HG02870 (cell line): ENCODE measurements around the gene PNPLA7.
"Not testable (repeated sequence)": the region's sequence is repeated elsewhere in the genome, so short reads cannot be mapped to it uniquely, and the experiment has no call there.

Source experiments
- ATAC-seq: cut with Tn5 transposase; IDR thresholded peaks from one replicate; pipeline ENCODE4 v1.9.1; 2021; ENCODE audit warnings: mild to moderate bottlenecking, moderate library complexity; ENCODE audit not compliant: unreplicated experiment

PNPLA7 gene

DNA sequence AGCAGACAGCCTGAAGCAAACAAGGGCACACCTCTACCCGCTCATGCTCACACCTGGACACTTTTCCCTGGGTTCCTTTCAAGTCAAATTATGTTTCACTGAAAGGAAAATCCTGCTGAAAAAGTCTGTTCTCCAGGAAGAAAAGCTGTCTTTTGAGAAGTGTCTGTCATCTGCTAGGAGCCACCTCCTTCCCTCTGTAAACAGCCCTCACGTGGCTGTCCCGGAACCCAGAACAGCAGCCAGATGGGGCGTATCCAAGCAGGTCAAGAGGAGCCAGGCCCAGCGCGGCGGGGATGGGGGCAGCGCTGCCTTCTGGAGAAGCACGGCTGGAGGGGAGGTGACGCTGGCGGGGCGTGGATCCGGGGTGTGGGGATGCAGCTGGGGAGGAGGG, at the start of gene PNPLA7:
PNPLA7 (minus strand) TSS at position 172 of the 391 bp plus-strand sequence. CDS start 205 bp downstream, outside the sequence.
- ATAC-seq: no peak

- ATAC-seq: no peak
Measured at GRCh38 chr9:137598943-137599342, 48.7 kb upstream of the PNPLA7 start.

DNA sequence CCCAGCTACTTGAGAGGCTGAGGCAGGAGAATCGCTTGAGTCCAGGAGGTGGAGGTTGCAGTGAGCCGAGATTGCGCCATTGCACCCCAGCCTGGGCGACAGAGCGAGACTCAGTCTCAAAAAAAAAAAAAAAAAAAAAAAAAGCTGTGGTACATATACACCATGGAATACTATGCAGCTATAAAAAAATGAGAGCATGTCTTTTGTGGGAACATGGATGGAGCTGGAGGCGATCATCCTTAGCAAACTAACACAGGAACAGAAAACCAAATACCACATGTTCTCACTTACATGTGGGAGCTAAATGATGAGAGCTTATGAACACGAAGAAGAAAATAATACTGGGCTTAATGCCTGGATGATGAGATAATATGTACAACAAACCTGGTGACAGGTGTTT, 46.4 kb upstream of the PNPLA7 start:
- not testable (repeated sequence) for ATAC-seq

DNA sequence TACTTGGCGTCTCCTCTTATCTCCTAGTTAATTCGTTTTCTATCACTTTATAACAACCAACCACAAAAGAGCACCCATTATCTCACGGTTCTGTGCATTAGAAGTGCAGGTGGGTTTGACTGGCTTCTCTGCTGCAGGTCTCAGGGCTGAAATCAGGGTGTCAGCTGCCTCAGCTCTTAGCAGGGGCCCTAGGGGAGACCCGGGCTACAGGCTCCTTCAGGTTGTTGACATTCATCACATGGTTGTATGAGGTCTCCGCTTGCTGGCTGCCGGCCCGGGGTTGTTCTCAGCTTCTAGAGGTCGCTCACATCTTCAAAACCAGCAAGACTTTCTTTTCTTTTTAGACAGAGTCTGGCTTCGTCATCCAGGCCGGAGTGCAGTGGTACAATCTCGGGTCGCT, 43.0 kb upstream of the PNPLA7 start:
- ATAC-seq: no peak

DNA sequence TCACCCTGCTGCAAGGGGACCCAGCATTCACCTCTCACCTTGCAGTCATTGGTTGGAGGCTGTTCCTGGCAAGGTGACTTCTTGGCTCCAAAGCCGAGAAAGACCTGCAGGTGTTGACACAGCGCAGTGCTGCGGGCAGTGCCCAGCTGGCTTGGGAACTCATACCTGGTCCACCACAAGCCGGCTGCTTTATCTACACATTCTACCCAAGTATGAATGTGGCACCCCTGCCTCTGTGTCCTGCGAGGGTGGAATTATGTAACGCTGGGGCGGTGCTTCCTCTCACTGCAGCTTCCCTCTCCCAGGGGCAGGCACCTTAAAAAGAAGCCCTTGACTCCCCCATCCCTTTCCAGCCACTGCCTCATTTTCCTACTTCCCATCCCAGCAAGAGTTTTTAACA, 42.6 kb upstream of the PNPLA7 start:
- ATAC-seq: no peak

GRCh38 chr9:137590469-137591383, 40.5 kb upstream of the PNPLA7 start, which contains the start of gene ZMYND19:
TSS of gene ZMYND19 (minus strand) at chr9:137590512. CDS start at chr9:137590263, 249 bp downstream.
- peak; percentile 82 for ATAC-seq

- ATAC-seq: peak; percentile 16
Measured at GRCh38 chr9:137590123-137590468, 39.9 kb upstream of the PNPLA7 start.

DNA sequence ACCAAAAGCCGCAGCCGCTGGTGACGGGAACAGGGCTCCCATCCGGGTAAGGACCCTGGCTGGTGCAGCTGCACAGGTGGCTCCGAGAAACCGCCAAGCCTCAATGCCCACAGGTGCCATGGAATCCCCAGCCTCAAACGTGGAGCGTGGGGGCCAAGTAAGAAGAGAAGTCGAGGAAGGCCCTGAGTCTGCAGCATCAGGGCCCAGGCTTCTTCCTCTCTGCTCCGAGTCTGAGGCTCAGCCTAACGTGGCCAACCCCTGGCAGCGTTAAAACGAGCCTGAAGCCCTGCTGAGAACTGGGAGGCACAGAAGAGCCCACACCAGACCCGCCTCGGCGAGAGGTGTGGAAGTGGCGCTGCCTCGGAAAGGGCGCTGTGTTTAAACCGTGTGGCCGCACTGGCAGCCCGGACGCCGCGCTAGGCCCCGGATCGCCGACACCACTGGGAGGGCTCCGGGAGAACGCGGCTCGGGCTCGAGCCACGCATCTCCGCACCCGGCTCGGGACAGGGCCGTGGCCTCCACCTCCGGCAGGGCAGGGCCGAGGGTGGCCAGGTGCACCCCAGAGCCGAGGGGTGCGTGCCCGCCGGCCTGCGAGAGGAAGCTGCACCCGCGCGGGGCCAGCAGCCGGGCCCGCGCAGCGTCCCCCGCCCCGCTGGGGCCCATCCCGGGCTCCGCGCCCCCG, 39.4 kb upstream of the PNPLA7 start:
- ATAC-seq: peak; percentile 6

DNA sequence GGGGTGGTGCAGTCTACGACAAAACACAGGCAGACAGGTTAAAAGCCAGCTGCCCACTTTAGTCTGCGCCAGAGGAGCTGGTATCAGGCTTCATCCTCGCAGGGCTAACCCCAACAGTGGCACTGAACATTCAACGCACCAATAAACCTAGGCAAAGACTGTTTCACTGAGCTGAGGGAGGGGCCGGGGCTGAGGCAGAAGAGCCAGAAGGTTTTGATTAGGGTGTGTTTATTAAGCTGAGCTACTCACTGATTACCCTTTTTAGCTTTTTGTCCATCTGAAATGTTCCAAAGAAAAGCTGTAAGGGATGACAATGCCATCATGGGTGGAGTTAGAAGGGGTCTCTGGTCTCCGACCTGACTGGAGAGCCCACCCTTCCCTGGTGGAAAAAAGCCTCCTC, 38.7 kb upstream of the PNPLA7 start:
- ATAC-seq: no peak

DNA sequence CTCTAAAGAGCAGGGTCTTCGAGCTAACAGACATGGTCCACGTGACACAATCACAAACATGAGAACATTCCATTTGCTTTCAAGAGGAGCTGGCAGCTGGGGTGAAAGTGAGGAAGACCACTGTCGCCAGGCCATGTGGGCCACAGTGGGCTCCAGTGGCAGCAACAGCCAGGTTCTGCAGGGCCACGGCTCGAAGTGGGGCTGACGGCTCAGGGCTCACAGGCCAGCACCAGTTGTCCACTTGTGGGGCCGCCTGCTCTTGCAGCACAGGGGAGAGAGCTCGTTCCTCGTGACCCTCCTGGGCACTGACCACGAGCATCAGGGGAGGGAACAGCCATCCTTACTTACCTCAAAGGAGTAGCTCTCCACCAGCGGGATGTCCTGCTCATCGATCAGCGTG, 38.1 kb upstream of the PNPLA7 start:
- no peak for ATAC-seq

GRCh38 chr9:137586854-137587253, 36.7 kb upstream of the PNPLA7 start:
- ATAC-seq: no peak

GRCh38 chr9:137583957-137584356, 33.8 kb upstream of the PNPLA7 start:
- ATAC-seq: no peak

DNA sequence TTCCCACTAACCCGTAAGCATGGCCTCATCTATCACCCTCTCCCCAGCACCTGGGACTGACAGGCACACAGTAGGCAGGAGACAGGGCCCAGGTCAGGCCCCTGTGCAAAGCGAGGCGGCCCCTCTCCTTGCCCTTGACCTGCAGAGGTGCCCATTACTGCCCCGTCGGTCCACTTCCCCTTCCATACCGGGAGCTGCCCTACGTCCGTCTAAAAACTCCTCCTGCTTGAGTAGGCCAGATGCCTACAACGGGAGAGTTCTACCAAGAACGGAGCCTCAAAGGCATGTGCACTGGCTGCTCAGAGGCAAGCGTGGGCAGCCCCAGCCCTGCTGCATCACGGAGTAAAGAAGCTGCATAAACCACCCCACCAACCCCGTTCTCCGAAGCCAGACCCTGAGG, 33.1 kb upstream of the PNPLA7 start:
- ATAC-seq: no peak

DNA sequence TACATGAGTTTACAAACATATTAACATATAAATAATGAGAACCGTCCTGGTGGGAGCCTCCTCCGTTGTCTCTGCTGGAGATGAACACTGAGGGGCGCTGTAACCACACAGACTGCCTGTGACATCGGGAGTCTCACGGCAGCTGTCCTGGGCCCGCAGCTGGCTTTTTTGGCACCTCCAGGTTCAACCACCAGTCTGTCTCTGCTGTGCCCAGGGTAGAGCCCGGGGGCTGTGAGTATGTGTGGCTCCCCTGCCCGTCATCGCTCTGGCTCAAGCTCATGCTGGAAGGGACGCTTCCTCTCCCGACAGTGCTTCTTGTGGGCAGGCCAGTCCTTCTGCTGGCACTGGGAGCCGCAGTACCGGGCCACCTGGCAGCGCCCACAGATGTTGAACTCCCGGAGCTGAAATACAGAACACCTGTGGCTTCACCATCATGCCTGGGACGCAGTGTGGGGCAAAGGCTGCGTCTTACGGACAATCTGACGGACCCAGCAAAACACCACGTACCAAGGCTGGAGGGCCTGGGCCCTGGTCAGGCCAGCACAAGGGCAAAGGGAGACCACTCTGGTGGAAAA, 32.2 kb upstream of the PNPLA7 start:
- no peak for ATAC-seq

DNA sequence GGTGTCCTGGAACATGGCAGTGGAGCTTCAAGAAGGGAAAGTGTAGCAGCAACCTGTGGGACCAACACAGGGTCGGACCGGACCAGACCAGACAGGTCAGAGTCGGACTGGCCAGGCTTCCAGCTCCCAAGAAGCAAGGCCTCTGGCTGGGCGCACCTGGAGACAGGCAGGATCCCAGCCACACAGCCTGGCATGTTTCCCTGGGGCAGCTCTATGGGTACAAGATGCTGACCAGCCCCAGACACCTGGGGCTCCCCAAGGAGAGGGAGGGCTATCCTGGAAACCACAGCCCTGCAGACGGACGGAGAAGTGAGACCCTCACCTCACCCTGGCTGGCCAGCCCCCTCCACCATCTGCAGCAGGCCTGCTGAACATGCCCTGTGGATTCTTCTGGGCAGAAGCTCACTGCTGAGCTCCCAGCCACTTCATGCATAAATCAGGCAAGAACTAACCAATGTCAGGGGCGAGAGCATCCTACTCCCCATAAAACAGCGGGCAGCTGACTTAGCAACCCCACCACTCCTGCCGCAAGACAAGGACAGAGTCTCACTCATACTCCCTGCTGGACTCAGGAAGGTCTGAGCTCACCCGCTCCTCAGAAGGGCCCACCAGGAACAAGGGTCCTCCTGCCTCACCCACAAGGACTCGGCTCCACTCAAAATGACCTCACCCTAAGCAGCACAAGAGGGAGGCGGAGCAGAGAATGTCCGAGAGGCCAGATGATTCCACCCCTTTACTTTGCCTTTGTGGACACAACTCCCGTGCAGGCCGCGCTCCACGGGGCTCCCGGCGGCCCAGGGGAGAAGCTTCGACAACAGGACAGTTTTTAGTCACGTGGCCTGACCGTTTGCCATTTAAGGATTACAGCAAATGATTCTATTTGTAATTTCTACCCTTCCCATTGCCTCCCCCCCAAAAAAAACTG, 31.4 kb upstream of the PNPLA7 start:
- no peak for ATAC-seq

GRCh38 chr9:137580954-137581322, 30.7 kb upstream of the PNPLA7 start:
- ATAC-seq: no peak

DNA sequence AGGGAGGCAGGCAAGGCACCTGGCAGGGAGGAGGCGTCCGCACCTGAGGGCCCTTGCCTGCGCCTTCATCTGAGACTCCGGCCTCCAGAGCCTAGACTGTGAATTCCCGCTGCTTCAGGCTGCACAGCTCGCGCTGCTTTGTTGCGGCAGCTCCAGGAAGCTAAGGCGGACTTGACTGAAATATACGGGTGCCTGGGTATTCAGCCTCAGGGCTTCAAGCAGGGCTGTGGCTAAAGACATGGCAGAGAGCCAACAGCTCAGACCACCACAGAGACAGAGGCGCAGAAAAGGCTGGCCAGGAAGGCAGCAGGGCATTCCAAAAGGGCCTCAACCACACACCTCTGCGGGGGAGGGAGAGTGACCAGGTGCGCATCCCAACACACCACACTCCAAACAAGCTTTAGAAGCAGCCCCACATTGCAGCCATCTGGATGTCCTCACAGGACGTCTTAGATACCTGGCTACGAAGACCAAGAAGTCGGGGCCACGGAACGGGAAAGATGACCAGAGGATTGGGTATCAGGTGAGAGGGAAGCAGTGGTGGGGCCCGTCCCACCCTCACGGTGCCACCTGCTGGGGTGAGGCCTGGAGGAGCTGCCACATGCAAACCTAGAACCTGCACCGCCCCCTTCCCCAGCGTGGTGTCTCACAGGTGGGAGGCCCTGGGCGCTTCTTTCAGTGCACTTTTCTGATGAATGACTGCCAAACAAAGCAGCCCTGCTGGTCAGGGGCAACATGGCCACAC, 30.2 kb upstream of the PNPLA7 start:
- no peak for ATAC-seq

GRCh38 chr9:137579259-137579604, 29.0 kb upstream of the PNPLA7 start:
- no peak for ATAC-seq

GRCh38 chr9:137578518-137579258, 28.5 kb upstream of the PNPLA7 start, which contains the start of gene DPH7:
TSS of gene DPH7 (minus strand) at chr9:137578925. CDS start at chr9:137578777, 148 bp downstream.
- ATAC-seq: peak; percentile 81
